GM21447 (cell line): Measurements from ENCODE around the gene SOWAHB.

Experiments
- ATAC-seq: cut with Tn5 transposase; IDR thresholded peaks from one replicate; pipeline ENCODE4 v1.9.1; 2021; ENCODE audit not compliant: unreplicated experiment

Gene SOWAHB

DNA sequence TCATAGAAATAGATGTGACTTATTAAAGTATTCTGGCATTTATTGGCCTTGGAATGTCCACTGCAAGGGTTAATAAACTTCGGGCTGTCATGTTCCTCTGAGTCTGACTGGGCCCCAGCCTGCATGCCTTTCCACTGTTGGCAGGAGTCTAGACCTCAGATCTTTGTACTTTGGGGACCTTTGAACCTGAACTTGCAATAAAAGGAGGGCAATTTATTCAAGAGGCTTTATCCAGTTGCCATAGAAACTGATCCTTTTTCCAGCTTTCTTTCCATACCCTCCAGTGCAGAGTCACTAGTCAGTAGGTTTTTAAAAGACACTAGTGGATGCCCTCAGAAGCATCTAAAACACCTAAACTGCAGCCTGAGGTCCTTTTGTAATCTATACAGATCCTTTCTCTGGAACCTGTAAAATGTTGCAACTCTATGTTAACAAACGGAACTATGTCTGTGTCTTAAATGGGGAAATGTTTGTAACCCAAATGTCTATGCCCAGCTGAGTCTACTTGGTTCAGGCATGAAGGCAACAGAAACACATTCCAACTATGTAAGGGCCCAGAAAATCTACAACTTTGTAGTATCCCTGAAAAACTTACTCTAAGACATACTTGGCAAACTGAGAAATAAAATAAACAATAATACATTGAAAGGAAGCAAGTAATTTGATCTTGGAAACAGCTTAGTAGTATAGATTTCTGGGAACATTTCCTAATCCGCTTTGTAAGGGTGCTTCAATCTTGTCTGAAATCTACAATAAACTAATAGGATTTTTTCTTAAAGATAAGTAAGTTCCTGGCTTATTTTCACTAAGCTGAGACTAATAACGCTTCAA, 41.5 kb downstream of the SOWAHB start:
- no peak for ATAC-seq

DNA sequence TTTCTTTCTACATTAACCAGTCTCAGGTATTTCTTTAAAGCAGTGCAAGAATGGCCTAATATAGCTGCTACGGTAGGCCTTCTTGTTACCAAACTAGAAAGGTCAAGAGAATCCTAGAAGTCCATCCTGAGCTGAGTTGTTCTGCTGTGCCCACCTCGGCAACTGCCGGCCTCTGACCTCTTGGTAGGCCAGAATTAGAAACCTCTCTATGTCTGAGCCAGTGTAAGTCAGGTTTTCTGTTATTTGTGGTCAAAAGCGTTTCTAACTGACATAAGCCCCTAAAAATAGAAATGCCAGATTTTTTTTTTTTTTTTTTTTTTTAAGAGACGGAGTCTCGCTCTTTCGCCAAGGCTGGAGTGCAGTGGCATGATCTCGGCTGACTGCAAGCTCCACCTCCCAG, 43.1 kb downstream of the SOWAHB start:
- no peak for ATAC-seq

DNA sequence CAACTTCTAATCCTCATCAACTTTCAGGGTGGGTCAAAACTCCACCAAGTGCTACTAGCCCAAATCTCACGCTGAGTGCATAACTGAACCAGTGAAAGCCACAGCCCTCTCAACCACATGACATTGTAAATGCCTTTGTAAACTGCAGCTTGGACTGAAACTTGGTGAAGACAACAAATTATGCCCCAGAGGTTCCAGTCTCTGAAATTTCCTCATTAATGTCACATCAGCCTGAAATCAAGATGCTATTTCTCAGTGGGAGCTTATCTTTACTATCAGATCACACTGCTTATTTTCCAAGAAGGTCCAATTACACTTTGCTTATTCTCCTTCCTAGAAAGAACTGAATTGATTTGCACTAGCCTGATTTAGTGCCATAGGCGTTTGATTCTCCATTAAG, 46.6 kb downstream of the SOWAHB start:
- ATAC-seq, result no peak

DNA sequence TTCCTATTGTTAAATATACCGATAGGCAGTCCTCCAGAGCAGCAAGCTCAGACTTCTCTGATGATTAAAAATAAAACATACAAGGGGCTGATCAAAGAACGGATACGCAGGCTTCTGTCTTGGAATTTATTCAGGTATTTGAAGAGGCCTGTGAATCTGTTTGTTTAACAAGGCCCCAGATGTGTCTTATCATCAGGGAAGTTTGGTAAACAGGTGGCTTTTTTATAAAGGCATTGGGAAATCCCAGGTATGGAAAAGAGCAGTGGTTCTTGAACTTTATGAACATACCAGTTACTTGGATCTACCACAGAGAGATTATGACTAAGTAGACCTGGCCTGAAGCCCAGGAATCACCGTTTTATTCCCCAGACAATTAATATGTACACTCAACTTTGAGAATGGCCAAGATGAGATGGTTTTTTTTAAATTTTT, 47.9 kb downstream of the SOWAHB start:
- ATAC-seq, result no peak
